ENCODE data around the gene ZNG1A.
"Not testable (repeated sequence)": the region's sequence is repeated elsewhere in the genome, so short reads cannot be mapped to it uniquely, and the experiment has no call there.

ZNG1A gene

DNA sequence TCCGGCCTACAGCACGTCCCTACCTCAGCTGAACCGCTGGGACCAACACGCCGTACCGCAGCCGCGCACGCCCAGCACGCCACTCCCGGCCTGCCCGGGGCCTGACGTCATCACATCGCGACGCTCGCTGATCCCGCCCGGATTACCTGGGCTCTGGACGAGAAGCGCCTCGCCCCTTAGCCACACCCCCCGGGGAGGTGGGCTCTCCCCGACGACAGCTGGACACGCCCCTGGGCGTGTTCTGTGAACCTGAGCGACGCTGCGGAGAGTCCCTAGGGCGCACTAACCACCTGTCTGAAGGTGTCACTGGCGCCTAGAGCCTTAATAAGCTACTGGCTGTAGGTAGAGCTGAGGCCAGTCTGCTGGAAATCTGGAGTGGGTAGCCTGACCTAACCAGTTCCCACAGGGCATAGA is at the start of gene ZNG1A:
ZNG1A (minus strand) TSS at position 87 of the 414 bp plus-strand sequence. CDS start 87 bp downstream, outside the sequence.
- not testable (repeated sequence) for H3K9me3 Mint-ChIP-seq, ATAC-seq, H3K4me1 Mint-ChIP-seq, H3K27me3 Mint-ChIP-seq
- Mint-ChIP-seq H3K4me3 (peak within 1 kb of the TSS; percentile 82 to 92), H3K27ac (peak within 1 kb of the TSS; percentile 80 to 98)
- peak in 1 of 2 donors; percentile 74 for DNase-seq

GRCh38 chr9:227860-228259 is 49.0 kb upstream of the ZNG1A start:
- ATAC-seq = no peak
- no peak for DNase-seq
- no peaks in the 10 kb centered on the region for H3K9me3 Mint-ChIP-seq
- H3K4me1 Mint-ChIP-seq = peaks cover 2% of the 10 kb centered on the region
- H3K4me3 Mint-ChIP-seq = no peak overlapping the region
- no peaks in the 10 kb centered on the region for H3K27me3 Mint-ChIP-seq
- no peak overlapping the region for H3K27ac Mint-ChIP-seq

DNA sequence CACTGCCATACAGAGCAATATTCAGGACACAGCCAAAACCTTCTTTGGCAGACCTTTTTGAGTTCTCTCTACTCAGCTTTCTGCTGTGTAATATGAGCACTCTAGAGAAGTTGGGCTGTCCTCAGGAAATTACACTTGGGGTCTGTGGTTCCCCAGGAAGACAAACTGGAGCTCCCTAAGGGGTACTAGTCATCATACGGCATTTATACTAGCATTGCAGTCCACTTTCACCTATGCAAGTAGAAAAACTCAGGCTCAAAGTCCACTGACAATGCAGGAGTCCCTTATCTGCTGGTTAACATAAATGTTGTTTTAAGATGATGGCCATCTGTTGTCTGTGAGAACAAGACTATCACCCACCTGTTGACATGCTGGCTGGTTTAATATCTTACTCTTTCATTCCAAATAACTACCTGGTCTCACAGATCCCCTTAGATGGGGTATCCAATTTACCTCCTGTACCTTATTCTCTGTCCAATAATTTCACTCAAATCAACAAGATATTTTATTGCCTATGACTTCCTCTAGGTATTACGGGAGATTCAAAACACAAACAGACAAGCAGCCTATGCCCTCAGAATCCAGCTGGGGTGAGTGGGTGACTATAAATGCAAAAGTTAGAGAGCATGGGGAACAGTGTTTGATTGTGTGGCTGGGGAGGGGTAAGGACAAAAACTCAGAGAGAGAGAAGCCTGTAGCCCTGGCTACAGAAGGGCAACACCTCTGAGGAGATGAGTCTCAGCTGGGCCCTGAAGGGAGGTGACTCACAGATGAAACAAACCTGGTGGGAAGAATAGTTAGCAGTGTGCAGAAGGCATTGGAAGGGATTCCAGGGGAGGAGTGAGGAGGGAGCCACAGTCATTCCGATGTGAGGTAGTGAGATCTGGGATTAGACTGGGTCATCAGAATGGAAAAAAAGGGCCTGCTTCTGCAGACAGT is 46.0 kb upstream of the ZNG1A start:
- Mint-ChIP-seq H3K27me3 (no peaks in the 10 kb centered on the region), H3K27ac (no peak overlapping the region), H3K4me3 (no peak overlapping the region), H3K4me1 (peaks cover 13% of the 10 kb centered on the region), H3K9me3 (no peaks in the 10 kb centered on the region)
- DNase-seq = no peak
- peak; percentile 31 for ATAC-seq

DNA sequence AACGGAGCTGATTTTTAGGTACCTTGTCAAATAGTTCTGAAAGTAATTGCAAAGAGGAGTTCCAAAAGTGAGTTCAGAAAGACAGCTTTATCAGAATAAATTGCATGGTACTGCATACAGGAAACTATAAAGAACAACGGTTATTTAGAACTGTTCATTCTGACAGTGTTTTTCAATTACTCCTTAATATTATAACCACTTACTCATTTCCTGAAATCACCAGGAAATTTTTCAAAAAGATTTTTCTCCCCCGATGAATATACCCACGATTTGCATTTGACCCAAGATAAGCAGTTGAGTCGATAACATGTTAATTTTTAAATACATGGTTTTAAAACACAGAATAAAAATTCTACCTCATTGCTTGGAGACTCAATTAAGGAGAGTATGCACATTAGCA is 45.2 kb upstream of the ZNG1A start:
- Mint-ChIP-seq H3K9me3 (no peaks in the 10 kb centered on the region), H3K4me3 (no peak overlapping the region), H3K4me1 (peaks cover 13% of the 10 kb centered on the region), H3K27me3 (no peaks in the 10 kb centered on the region), H3K27ac (no peak overlapping the region)
- DNase-seq (no peak), ATAC-seq (no peak)

DNA sequence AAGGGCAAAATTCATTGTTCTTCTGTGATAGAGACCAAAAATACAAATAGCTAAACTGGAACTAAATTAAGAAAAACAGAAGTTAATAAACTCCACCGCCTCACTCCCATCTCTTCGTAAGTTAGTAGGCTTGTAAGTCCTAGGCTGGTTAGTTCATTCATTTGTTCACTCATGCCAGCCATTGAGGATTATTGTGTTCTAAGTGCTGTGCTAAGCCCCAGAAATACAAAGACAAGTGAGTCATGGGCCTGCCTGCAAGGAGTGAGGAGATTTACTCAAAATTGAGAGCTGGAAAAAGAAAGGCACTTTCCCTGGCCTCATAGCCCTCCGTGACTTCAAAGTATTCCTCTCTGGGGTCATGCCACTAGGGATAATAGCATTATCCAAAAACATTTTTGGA is 44.3 kb upstream of the ZNG1A start:
- H3K27ac Mint-ChIP-seq = no peak overlapping the region
- H3K9me3 Mint-ChIP-seq = no peaks in the 10 kb centered on the region
- peaks cover 13% of the 10 kb centered on the region for H3K4me1 Mint-ChIP-seq
- ATAC-seq (no peak), DNase-seq (no peak)
- no peaks in the 10 kb centered on the region for H3K27me3 Mint-ChIP-seq
- H3K4me3 Mint-ChIP-seq = no peak overlapping the region

DNA sequence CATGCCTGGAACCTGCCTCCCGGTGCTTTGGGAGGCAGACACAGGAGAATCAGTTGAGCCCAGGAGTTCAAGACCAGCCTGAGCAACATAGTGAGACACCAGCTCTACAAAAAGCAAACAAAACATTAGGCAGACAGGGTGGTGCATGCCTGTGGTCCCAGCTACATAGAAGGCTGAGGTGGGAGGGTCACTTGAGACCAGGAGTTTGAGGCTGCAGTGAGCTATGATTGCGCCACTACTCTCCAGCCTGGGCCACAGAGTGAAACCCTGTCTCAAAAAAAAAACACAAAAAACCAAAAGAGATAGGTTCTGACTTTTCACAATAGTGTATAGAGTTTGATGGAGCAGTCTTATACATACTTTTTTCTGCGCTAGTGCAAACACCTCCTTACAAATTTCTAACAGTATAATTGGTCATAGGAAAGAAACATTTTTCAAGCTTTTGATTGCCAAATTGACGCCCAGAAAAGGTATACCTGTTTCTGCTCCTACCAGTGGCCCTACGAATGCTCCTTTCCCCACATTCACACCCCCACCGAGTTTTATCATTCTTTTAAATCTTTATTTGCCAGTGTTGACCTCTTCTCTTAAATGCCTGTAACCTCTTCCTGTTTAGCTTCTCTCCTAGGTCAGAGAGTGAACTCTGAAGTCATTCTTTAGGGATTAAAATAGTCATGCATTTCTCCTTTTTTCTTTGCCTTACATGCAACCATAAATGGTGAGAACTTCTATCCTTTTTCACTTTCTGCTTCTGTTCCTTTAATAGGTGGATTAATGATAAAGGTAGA is 43.3 kb upstream of the ZNG1A start:
- no peaks in the 10 kb centered on the region for H3K9me3 Mint-ChIP-seq
- H3K4me1 Mint-ChIP-seq = peaks cover 13% of the 10 kb centered on the region
- ATAC-seq = no peak
- peaks cover 5% of the 10 kb centered on the region for H3K27me3 Mint-ChIP-seq
- no peak overlapping the region for H3K4me3 Mint-ChIP-seq
- no peak for DNase-seq
- H3K27ac Mint-ChIP-seq = no peak overlapping the region

GRCh38 chr9:219670-220365 is 41.0 kb upstream of the ZNG1A start:
- Mint-ChIP-seq H3K27ac (no peak overlapping the region), H3K4me1 (peaks cover 23% of the 10 kb centered on the region), H3K27me3 (peaks cover 17% of the 10 kb centered on the region), H3K4me3 (no peak overlapping the region), H3K9me3 (no peaks in the 10 kb centered on the region)
- ATAC-seq = no peak
- DNase-seq = no peak

DNA sequence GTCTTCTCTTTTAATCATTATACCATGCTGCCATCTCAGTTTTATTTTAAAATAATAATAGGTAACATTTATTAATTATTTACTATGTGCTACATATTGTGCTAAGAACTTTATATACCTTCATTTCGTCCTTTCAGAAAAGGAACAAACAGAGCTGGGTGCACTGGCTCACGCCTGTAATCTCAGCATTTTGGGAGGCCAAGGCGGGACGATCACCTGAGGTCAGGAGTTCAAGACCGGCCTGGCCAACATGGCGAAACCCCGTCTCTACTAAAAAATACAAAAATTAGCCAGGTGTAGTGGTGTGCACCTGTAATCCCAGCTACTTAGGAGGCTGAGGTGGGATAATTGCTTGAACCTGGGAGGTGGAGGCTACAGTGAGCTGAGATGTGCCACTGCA is 40.2 kb upstream of the ZNG1A start:
- not testable (repeated sequence) for H3K27ac Mint-ChIP-seq, ATAC-seq
- H3K4me1 Mint-ChIP-seq = peaks cover 23% of the 10 kb centered on the region

GRCh38 chr9:217950-218349 is 39.1 kb upstream of the ZNG1A start:
- DNase-seq (no peak), ATAC-seq (no peak)
- peaks cover 17% of the 10 kb centered on the region for H3K27me3 Mint-ChIP-seq
- no peak overlapping the region for H3K4me3 Mint-ChIP-seq
- peaks cover 22% of the 10 kb centered on the region for H3K4me1 Mint-ChIP-seq
- no peaks in the 10 kb centered on the region for H3K9me3 Mint-ChIP-seq
- H3K27ac Mint-ChIP-seq = no peak overlapping the region

More for the DNA sequence above, 40.2 kb upstream of the ZNG1A start:
- not testable (repeated sequence) for H3K4me3 Mint-ChIP-seq, H3K9me3 Mint-ChIP-seq, DNase-seq
- peaks cover 17% of the 10 kb centered on the region for H3K27me3 Mint-ChIP-seq

GRCh38 chr9:216866-217265 is 38.0 kb upstream of the ZNG1A start:
- Mint-ChIP-seq H3K27me3 (peaks cover 17% of the 10 kb centered on the region), H3K4me1 (peaks cover 11% of the 10 kb centered on the region), H3K9me3 (no peaks in the 10 kb centered on the region), H3K27ac (peak overlapping the region in 1 of 2 donors; percentile 34), H3K4me3 (no peak overlapping the region)
- no peak for ATAC-seq
- DNase-seq = no peak

GRCh38 chr9:215631-216155 is 36.8 kb upstream of the ZNG1A start:
- no peak for DNase-seq

GRCh38 chr9:214648-215493 is 36.0 kb upstream of the ZNG1A start, which contains the start of gene DOCK8:
DOCK8 (plus strand) TSS chr9:214865; CDS start chr9:214977, 112 bp downstream.
- peaks cover 10% of the 10 kb centered on the region for H3K4me1 Mint-ChIP-seq
- peak within 1 kb of the TSS; percentile 85 to 86 for H3K4me3 Mint-ChIP-seq
- H3K27ac Mint-ChIP-seq = peak within 1 kb of the TSS in 1 of 2 donors; percentile 87
- DNase-seq (peak; percentile 69 to 72), ATAC-seq (peak; percentile 91)
- no peaks in the 10 kb centered on the region for H3K9me3 Mint-ChIP-seq
- H3K27me3 Mint-ChIP-seq = peaks cover 17% of the 10 kb centered on the region

More at GRCh38 chr9:215631-216155, 36.8 kb upstream of the ZNG1A start:
- Mint-ChIP-seq H3K9me3 (no peaks in the 10 kb centered on the region), H3K27me3 (peaks cover 17% of the 10 kb centered on the region), H3K27ac (no peak overlapping the region), H3K4me1 (peaks cover 10% of the 10 kb centered on the region), H3K4me3 (peak overlapping the region; percentile 85 to 86)
- no peak for ATAC-seq

GRCh38 chr9:214351-214647 is 35.4 kb upstream of the ZNG1A start:
- H3K4me1 Mint-ChIP-seq = peaks cover 10% of the 10 kb centered on the region
- ATAC-seq (no peak), DNase-seq (no peak)
- H3K27ac Mint-ChIP-seq = no peak overlapping the region
- peak overlapping the region; percentile 85 to 86 for H3K4me3 Mint-ChIP-seq
- H3K9me3 Mint-ChIP-seq = no peaks in the 10 kb centered on the region
- peaks cover 17% of the 10 kb centered on the region for H3K27me3 Mint-ChIP-seq

DNA sequence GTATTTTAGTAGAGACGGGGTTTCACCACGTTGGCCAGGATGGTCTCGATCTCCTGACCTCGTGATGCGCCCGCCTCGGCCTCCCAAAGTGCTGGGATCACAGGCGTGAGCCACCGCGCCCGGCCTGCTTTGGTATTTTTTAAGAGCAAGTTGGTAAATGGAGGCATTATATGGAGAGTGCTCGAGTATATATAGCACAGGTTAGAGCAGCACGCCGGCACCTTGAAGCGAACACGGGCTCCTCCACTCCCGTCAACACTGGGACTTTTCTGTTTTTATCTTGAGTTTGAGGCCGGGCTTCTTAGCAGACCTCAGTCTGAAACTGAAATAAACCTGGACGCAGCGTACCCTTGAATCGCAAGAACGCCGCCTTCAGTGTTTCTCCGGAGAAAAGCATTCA is 35.0 kb upstream of the ZNG1A start:
- H3K27me3 Mint-ChIP-seq = peaks cover 17% of the 10 kb centered on the region
- H3K27ac Mint-ChIP-seq = not testable (repeated sequence)

More for the DNA sequence above, 35.0 kb upstream of the ZNG1A start:
- Mint-ChIP-seq H3K4me3 (peak overlapping the region; percentile 85 to 86), H3K4me1 (peaks cover 10% of the 10 kb centered on the region)
- not testable (repeated sequence) for DNase-seq, H3K9me3 Mint-ChIP-seq, ATAC-seq
